Lower leg skin (tissue), 3 donors: ENCODE measurements around the gene CCDC195.

Experiments used
- CTCF ChIP-seq, 3 donors: fragments of 450-650 bp; IDR thresholded peaks; one replicate each; pipeline ENCODE4 v1.5.1; 2016; ENCODE audit warnings: antibody characterized with exemption in 3 of 3, mild to moderate bottlenecking in 3 of 3, moderate library complexity in 2 of 3
- POLR2A ChIP-seq, 2 donors: fragments of 450-650 bp; IDR thresholded peaks; one replicate each; pipeline ENCODE4 v1.6.1; 2016 to 2017; ENCODE audit warnings: antibody characterized with exemption in 2 of 2, mild to moderate bottlenecking in 1 of 2, moderate library complexity in 1 of 2

GRCh38 chr2:224682134-224682533 is 34.0 kb downstream of the CCDC195 start:
- no peak for TF ChIP-seq CTCF (IDR thresholded peaks at IDR 0.05)
- no peak for TF ChIP-seq POLR2A (IDR thresholded peaks at IDR 0.05)
